ENCODE data around the gene SLC6A7. TPM values are rescaled to one million over a fixed set of nuclear protein-coding genes. Genes with fewer than 3 reads are reported as not detected.

The SLC6A7 gene
- total RNA-seq, 4 donors from 2014 or later = 0.07 TPM; not detected in 3

- Histone ChIP-seq H3K4me3 (no peak overlapping the region), H3K4me1 (peaks cover 28 to 29% of the 10 kb centered on the region in 2 donors), H3K27me3 (no peaks in the 10 kb centered on the region), H3K27ac (no peak overlapping the region), H3K9me3 (no peaks in the 10 kb centered on the region), H3K36me3 (no peaks in the 10 kb centered on the region)
- TF ChIP-seq, protein P1, sequence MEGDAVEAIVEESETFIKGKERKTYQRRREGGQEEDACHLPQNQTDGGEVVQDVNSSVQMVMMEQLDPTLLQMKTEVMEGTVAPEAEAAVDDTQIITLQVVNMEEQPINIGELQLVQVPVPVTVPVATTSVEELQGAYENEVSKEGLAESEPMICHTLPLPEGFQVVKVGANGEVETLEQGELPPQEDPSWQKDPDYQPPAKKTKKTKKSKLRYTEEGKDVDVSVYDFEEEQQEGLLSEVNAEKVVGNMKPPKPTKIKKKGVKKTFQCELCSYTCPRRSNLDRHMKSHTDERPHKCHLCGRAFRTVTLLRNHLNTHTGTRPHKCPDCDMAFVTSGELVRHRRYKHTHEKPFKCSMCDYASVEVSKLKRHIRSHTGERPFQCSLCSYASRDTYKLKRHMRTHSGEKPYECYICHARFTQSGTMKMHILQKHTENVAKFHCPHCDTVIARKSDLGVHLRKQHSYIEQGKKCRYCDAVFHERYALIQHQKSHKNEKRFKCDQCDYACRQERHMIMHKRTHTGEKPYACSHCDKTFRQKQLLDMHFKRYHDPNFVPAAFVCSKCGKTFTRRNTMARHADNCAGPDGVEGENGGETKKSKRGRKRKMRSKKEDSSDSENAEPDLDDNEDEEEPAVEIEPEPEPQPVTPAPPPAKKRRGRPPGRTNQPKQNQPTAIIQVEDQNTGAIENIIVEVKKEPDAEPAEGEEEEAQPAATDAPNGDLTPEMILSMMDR (IDR thresholded peaks at IDR 0.05 in 4 of 5, conservative IDR thresholded peaks at IDR 0.05 in 1 of 5) = no peak
- TF ChIP-seq POLR2A (IDR thresholded peaks at IDR 0.05) = no peak
- no peak for ATAC-seq
- DNase-seq = no peak
- in situ Hi-C loops (cut with MboI; ENCODE audit: low sequenced_read_pairs in 4 of 4) (no loop called here), intact Hi-C loops (cut with DNase I; ENCODE audit: low total_unique reads) (no loop called here)
Measured at GRCh38 chr5:150183436-150183835, 6.4 kb upstream of the SLC6A7 start.

- in situ Hi-C loops (cut with MboI; ENCODE audit: low sequenced_read_pairs in 4 of 4) (no loop called here), intact Hi-C loops (cut with DNase I; ENCODE audit: low total_unique reads) (no loop called here)
- DNase-seq (no peak), ATAC-seq (no peak)
- H3K4me1 ChIP-seq = peaks cover 28 to 33% of the 10 kb centered on the region in 2 donors
- H3K4me3 ChIP-seq = no peak overlapping the region
- no peaks in the 10 kb centered on the region for H3K36me3 ChIP-seq
- TF ChIP-seq, protein P1 (IDR thresholded peaks at IDR 0.05 in 4 of 5, conservative IDR thresholded peaks at IDR 0.05 in 1 of 5) = no peak
- no peak for TF ChIP-seq POLR2A (IDR thresholded peaks at IDR 0.05)
- H3K27ac ChIP-seq = no peak overlapping the region
- H3K9me3 ChIP-seq = no peaks in the 10 kb centered on the region
- no peaks in the 10 kb centered on the region for H3K27me3 ChIP-seq
Measured at GRCh38 chr5:150184006-150184405, 5.9 kb upstream of the SLC6A7 start.

GRCh38 chr5:150184990-150185912 lies 4.6 kb upstream of the SLC6A7 start:
- intact Hi-C loops (cut with DNase I; ENCODE audit: low total_unique reads) (no loop called here), in situ Hi-C loops (cut with MboI; ENCODE audit: low sequenced_read_pairs in 4 of 4) (no loop called here)
- H3K9me3 ChIP-seq = no peaks in the 10 kb centered on the region
- no peak overlapping the region for H3K27ac ChIP-seq
- TF ChIP-seq, protein P1 (IDR thresholded peaks at IDR 0.05 in 4 of 5, conservative IDR thresholded peaks at IDR 0.05 in 1 of 5) = no peak
- no peak for TF ChIP-seq POLR2A (IDR thresholded peaks at IDR 0.05)
- no peak overlapping the region for H3K4me3 ChIP-seq
- DNase-seq = no peak
- peaks cover 20 to 29% of the 10 kb centered on the region in 2 donors for H3K4me1 ChIP-seq
- H3K36me3 ChIP-seq = no peaks in the 10 kb centered on the region
- ATAC-seq = no peak
- H3K27me3 ChIP-seq = peaks cover 0 to 4% (median 0%) of the 10 kb centered on the region in 3 donors

GRCh38 chr5:150186137-150186536 lies 3.7 kb upstream of the SLC6A7 start:
- Histone ChIP-seq H3K9me3 (no peaks in the 10 kb centered on the region), H3K27me3 (peaks cover 0 to 4% (median 0%) of the 10 kb centered on the region in 3 donors), H3K4me3 (no peak overlapping the region), H3K27ac (no peak overlapping the region), H3K36me3 (no peaks in the 10 kb centered on the region), H3K4me1 (peaks cover 12 to 21% of the 10 kb centered on the region in 2 donors)
- DNase-seq (no peak), ATAC-seq (no peak)
- TF ChIP-seq POLR2A (IDR thresholded peaks at IDR 0.05) = no peak
- TF ChIP-seq, protein P1 (IDR thresholded peaks at IDR 0.05 in 4 of 5, conservative IDR thresholded peaks at IDR 0.05 in 1 of 5) = no peak
- intact Hi-C loops (cut with DNase I; ENCODE audit: low total_unique reads) = no loop called here
- in situ Hi-C loops (cut with MboI; ENCODE audit: low sequenced_read_pairs in 4 of 4) = no loop called here

Measured in gastrocnemius medialis (tissue), 4 donors.